Measurements from ENCODE around the gene ZBTB5. TPM values are rescaled to one million over a fixed set of nuclear protein-coding genes. Genes with fewer than 3 reads are reported as not detected.
A peak's percentile ranks its signal among the peaks of the same experiment; 100 is the strongest.
"Not testable (repeated sequence)": the region's sequence is repeated elsewhere in the genome, so short reads cannot be mapped to it uniquely, and the experiment has no call there.

The ZBTB5 gene
- total RNA-seq, 4 donors from 2014 or later, result 5.6 to 7.0 (median 6.7) TPM

DNA sequence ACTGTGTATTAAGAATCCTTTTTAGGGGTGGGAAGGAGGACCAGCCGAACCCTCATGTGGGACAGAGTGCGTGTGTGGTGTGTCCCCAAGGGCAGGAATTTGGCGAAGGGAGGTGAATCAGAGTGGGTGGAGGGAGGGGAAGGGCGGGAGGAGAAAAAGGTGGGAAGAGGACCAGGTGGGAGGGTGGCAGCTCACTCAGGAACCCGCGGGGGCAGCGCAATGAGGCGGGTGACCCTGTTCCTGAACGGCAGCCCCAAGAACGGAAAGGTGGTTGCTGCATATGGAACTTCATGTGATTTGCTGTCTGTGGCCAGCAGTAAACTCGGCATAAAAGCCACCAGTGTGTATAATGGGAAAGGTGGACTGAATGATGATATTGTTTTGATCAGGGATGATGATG, 11.7 kb upstream of the ZBTB5 start:
- intact Hi-C loops (cut with DNase I; ENCODE audit: low total_unique reads), result no loop called here
- Histone ChIP-seq H3K4me3 (no peak overlapping the region), H3K9me3 (peaks cover 0 to 7% (median 0%) of the 10 kb centered on the region in 3 donors), H3K36me3 (no peaks in the 10 kb centered on the region), H3K4me1 (no peaks in the 10 kb centered on the region), H3K27ac (no peak overlapping the region), H3K27me3 (no peaks in the 10 kb centered on the region)
- no peak for ATAC-seq
- no peak for DNase-seq
- no peak for TF ChIP-seq POLR2A (IDR thresholded peaks at IDR 0.05)
- no peak for TF ChIP-seq CTCF (IDR thresholded peaks at IDR 0.05 in 4 of 5, conservative IDR thresholded peaks at IDR 0.05 in 1 of 5)
- in situ Hi-C loops (cut with MboI; ENCODE audit: low sequenced_read_pairs in 4 of 4), result loop anchor here in 1 of 4 donors (10.0 kb wide), 1 partner anchor 108 kb away; no protein-coding TSS in a partner anchor

- TF ChIP-seq POLR2A (IDR thresholded peaks at IDR 0.05), result no peak
- Histone ChIP-seq H3K36me3 (no peaks in the 10 kb centered on the region), H3K27ac (no peak overlapping the region), H3K4me3 (no peak overlapping the region), H3K27me3 (no peaks in the 10 kb centered on the region), H3K9me3 (peaks cover 0 to 7% (median 0%) of the 10 kb centered on the region in 3 donors), H3K4me1 (no peaks in the 10 kb centered on the region)
- no peak for ATAC-seq
- DNase-seq, result no peak
- intact Hi-C loops (cut with DNase I; ENCODE audit: low total_unique reads), result no loop called here
- in situ Hi-C loops (cut with MboI; ENCODE audit: low sequenced_read_pairs in 4 of 4), result loop anchor here in 2 of 4 donors (10.0 to 25.0 kb wide), 2 partner anchors 110 to 588 kb away; partner anchors contain the start of gene SHB (in 1 of the 2)
These were observed 9.2 kb upstream of the ZBTB5 start for GRCh38 chr9:37474438-37474837.

- H3K4me3 ChIP-seq; H3K36me3 ChIP-seq; H3K4me1 ChIP-seq; H3K27ac ChIP-seq; DNase-seq; ATAC-seq; H3K27me3 ChIP-seq; H3K9me3 ChIP-seq; intact Hi-C loops (cut with DNase I; ENCODE audit: low total_unique reads): not testable (repeated sequence)
- in situ Hi-C loops (cut with MboI; ENCODE audit: low sequenced_read_pairs in 4 of 4), result loop anchor here in 2 of 4 donors (10.0 to 25.0 kb wide), 2 partner anchors 111 to 588 kb away; partner anchors contain the start of gene SHB (in 1 of the 2)
These were observed 8.7 kb upstream of the ZBTB5 start for GRCh38 chr9:37473982-37474381.

DNA sequence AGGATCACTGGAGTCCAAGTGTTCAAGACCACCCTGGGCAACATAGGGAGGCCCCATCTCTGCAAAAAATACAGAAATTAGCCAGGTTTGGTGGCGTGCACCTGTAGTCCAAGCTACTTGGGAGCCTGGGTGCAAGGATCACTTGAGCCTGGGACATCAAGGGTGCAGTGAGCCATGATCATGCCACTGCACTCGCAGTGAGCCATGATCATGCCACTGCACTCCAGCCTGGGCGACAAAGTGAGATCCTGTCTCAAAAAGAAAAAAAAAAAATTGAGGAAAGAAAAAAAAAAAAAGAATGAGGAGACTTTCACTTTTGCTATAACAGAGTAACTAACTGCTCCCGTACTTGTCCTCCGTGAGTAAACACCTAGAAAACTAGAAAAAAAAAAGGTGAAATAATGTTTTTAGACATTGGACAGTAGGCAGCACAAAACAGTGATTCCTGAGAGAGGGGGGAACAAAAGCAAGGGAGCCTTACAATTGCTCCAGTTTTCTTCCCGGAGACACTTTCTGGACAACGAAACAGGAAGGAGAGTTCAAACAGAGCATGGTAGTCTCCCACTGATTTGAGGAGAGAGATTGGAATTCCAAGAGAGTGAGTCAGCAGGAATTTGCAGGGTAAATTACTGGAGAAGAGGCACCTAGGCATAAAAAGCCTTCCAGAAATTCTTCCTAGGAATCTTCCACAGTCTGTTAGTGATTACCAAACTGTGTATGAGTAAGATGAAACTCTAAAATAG, 6.9 kb upstream of the ZBTB5 start:
- no peaks in the 10 kb centered on the region for H3K36me3 ChIP-seq
- in situ Hi-C loops (cut with MboI; ENCODE audit: low sequenced_read_pairs in 4 of 4), result loop anchor here in 2 of 4 donors (10.0 to 25.0 kb wide), 2 partner anchors 113 to 590 kb away; partner anchors contain the start of gene SHB (in 1 of the 2)
- peaks cover 0 to under 1% of the 10 kb centered on the region in 2 donors for H3K4me1 ChIP-seq
- H3K27me3 ChIP-seq, result no peaks in the 10 kb centered on the region
- peak overlapping the region; percentile 2 to 39 (median 30) for H3K4me3 ChIP-seq
- DNase-seq (no peak), ATAC-seq (peak in 1 of 2 donors; percentile 68)
- intact Hi-C loops (cut with DNase I; ENCODE audit: low total_unique reads), result no loop called here
- no peak for TF ChIP-seq POLR2A (IDR thresholded peaks at IDR 0.05)
- TF ChIP-seq CTCF (IDR thresholded peaks at IDR 0.05 in 4 of 5, conservative IDR thresholded peaks at IDR 0.05 in 1 of 5), result no peak
- H3K27ac ChIP-seq, result peak overlapping the region; percentile 24 to 63 (median 54)
- peaks cover 0 to 7% (median 0%) of the 10 kb centered on the region in 3 donors for H3K9me3 ChIP-seq

DNA sequence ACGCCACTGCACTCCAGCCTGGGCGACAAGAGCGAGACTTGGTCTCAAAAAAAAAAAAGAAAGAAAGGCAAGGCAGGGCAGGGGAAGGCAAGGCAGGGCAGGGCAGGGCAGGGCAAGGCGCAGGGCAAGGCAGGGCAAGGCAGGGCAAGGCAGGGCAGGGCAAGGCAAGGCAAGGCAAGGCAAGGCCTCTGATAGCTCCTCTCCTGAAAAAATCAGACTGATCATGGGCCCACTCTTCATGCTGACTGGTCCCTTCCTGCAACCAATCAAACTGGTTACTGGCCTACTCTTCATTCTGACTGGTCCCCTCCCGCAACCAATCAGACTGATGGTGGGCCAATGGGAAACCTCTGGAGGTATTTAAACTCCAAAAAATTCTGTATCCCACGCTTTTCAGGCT, 3.4 kb upstream of the ZBTB5 start:
- intact Hi-C loops (cut with DNase I; ENCODE audit: low total_unique reads), result loop anchor here (5.0 to 10.0 kb wide), 3 partner anchors 109 to 629 kb away; partner anchors contain the start of genes FBXO10 and ZCCHC7
- in situ Hi-C loops (cut with MboI; ENCODE audit: low sequenced_read_pairs in 4 of 4), result loop anchor here in 2 of 4 donors (10.0 to 25.0 kb wide), 3 partner anchors 54 to 594 kb away; partner anchors contain the start of genes SHB (in 1 of the 2) and TOMM5 (in 1 of the 2)
- ATAC-seq (no peak), DNase-seq (no peak)
- Histone ChIP-seq H3K27me3 (no peaks in the 10 kb centered on the region), H3K9me3 (no peaks in the 10 kb centered on the region), H3K4me1 (peaks cover 9 to 16% of the 10 kb centered on the region in 2 donors), H3K27ac (no peak overlapping the region), H3K4me3 (no peak overlapping the region), H3K36me3 (no peaks in the 10 kb centered on the region)
- TF ChIP-seq CTCF (IDR thresholded peaks at IDR 0.05 in 4 of 5, conservative IDR thresholded peaks at IDR 0.05 in 1 of 5), result no peak
- no peak for TF ChIP-seq POLR2A (IDR thresholded peaks at IDR 0.05)

- not testable (repeated sequence) for H3K27ac ChIP-seq, DNase-seq, H3K4me3 ChIP-seq, H3K36me3 ChIP-seq, H3K9me3 ChIP-seq, ATAC-seq, H3K27me3 ChIP-seq
- H3K4me1 ChIP-seq, result peaks cover 19 to 26% of the 10 kb centered on the region in 2 donors
- intact Hi-C loops (cut with DNase I; ENCODE audit: low total_unique reads) (loop anchor here (5.0 to 10.0 kb wide), 3 partner anchors 110 to 630 kb away; partner anchors contain the start of genes FBXO10 and ZCCHC7), in situ Hi-C loops (cut with MboI; ENCODE audit: low sequenced_read_pairs in 4 of 4) (loop anchor here in 2 of 4 donors (10.0 to 25.0 kb wide), 3 partner anchors 53 to 595 kb away; partner anchors contain the start of genes SHB (in 1 of the 2) and TOMM5 (in 1 of the 2))
These were observed 2.3 kb upstream of the ZBTB5 start for GRCh38 chr9:37467530-37467929.

Measured in gastrocnemius medialis (tissue), 4 donors.